Colonic mucosa (tissue), 4 donors: Measurements from ENCODE around the gene RCN1. TPM values are rescaled to one million over a fixed set of nuclear protein-coding genes. Genes with fewer than 3 reads are reported as not detected.

Source experiments
- DNase-seq: peaks from one replicate; pipeline ENCODE4 v3.0.0-alpha.2; 2020
- H3K27ac ChIP-seq: fragments of 200-600 bp; one replicate; pipeline ENCODE4 v1.8.0; 2021
- H3K27me3 ChIP-seq: fragments of 200-600 bp; one replicate; pipeline ENCODE4 v1.8.0; 2021
- H3K36me3 ChIP-seq: fragments of 200-600 bp; one replicate; pipeline ENCODE4 v1.8.0; 2021
- H3K4me1 ChIP-seq: fragments of 200-600 bp; one replicate; pipeline ENCODE4 v1.8.0; 2021; ENCODE audit warnings: mild to moderate bottlenecking
- H3K4me3 ChIP-seq: fragments of 200-600 bp; one replicate; pipeline ENCODE4 v1.8.0; 2021
- H3K9ac ChIP-seq, 2 donors: one replicate each; pipeline ENCODE4 v1.7.0; 2013; ENCODE audit warnings: control low read depth in 2 of 2, low read depth in 2 of 2, low read length in 2 of 2
- H3K9me3 ChIP-seq: fragments of 200-600 bp; one replicate; pipeline ENCODE4 v1.8.0; 2021
- CTCF ChIP-seq: fragments of 200-600 bp; IDR thresholded peaks from one replicate; pipeline ENCODE4 v1.8.0; 2022; ENCODE audit warnings: antibody characterized with exemption, mild to moderate bottlenecking
- intact Hi-C: fragments of 100-400 bp; cut with DNase I; formaldehyde crosslinking; loops from one replicate; pipeline ENCODE4 v1.14.1; 2022
- total RNA-seq, 2 donors: library from RNA; stranded (reverse); fragmentation: NEBNext Ultra II Directional in 1 of 2; extraction: Animal tissue kit (Norgen Biotek cat#: 25700) in 1 of 2; gene quantifications; one replicate each; pipeline ENCODE4 v1.2.1, GENCODE V29; 2021
- donor health status: healthy.
- donor health status: DM: no; HTN: no; CAD: no.
- donor health status: DM: no; HTN: no; CAD: no.

RCN1 gene
- total RNA-seq = 10 to 100 TPM; 51.0 to 52.7 TPM

- no peaks in the 10 kb centered on the region for H3K27me3 ChIP-seq
- peak within 1 kb of the TSS; percentile 83 to 84 for H3K9ac ChIP-seq
- H3K27ac ChIP-seq = peak within 1 kb of the TSS; percentile 90
- H3K4me1 ChIP-seq = peaks cover 11% of the 10 kb centered on the region
- no peaks in the 10 kb centered on the region for H3K36me3 ChIP-seq
- H3K4me3 ChIP-seq = peak within 1 kb of the TSS; percentile 60
- intact Hi-C loops = no loop called here
- TF ChIP-seq CTCF = no peak
- DNase-seq = peak; percentile 47
- H3K9me3 ChIP-seq = no peaks in the 10 kb centered on the region
These were observed at the start of gene RCN1 for GRCh38 chr11:32090545-32091370. RCN1 (plus strand) TSS chr11:32091074; CDS start chr11:32091197, 123 bp downstream.

- TF ChIP-seq CTCF = no peak
These were observed 47.1 kb upstream of the RCN1 start for GRCh38 chr11:32043737-32044136.

GRCh38 chr11:32044158-32044863, 46.6 kb upstream of the RCN1 start:
- no peak overlapping the region for H3K4me3 ChIP-seq
- intact Hi-C loops = no loop called here
- H3K27ac ChIP-seq = no peak overlapping the region
- H3K9me3 ChIP-seq = no peaks in the 10 kb centered on the region
- no peak for DNase-seq
- no peak for TF ChIP-seq CTCF
- H3K36me3 ChIP-seq = no peaks in the 10 kb centered on the region
- H3K27me3 ChIP-seq = no peaks in the 10 kb centered on the region
- no peaks in the 10 kb centered on the region for H3K4me1 ChIP-seq
- H3K9ac ChIP-seq = no peak overlapping the region

More at GRCh38 chr11:32043737-32044136, 47.1 kb upstream of the RCN1 start:
- Histone ChIP-seq H3K27ac (no peak overlapping the region), H3K9me3 (no peaks in the 10 kb centered on the region), H3K4me1 (no peaks in the 10 kb centered on the region), H3K4me3 (no peak overlapping the region), H3K36me3 (no peaks in the 10 kb centered on the region), H3K9ac (no peak overlapping the region), H3K27me3 (no peaks in the 10 kb centered on the region)
- intact Hi-C loops = no loop called here
- DNase-seq = no peak

GRCh38 chr11:32045456-32045855, 45.4 kb upstream of the RCN1 start:
- TF ChIP-seq CTCF = no peak
- Histone ChIP-seq H3K36me3 (no peaks in the 10 kb centered on the region), H3K9ac (no peak overlapping the region), H3K27ac (no peak overlapping the region), H3K4me1 (no peaks in the 10 kb centered on the region), H3K4me3 (no peak overlapping the region), H3K27me3 (no peaks in the 10 kb centered on the region), H3K9me3 (no peaks in the 10 kb centered on the region)
- intact Hi-C loops = no loop called here
- DNase-seq = no peak

- H3K36me3 ChIP-seq = no peaks in the 10 kb centered on the region
- H3K9me3 ChIP-seq = no peaks in the 10 kb centered on the region
- no peaks in the 10 kb centered on the region for H3K4me1 ChIP-seq
- no peak for DNase-seq
- no peak overlapping the region for H3K27ac ChIP-seq
- TF ChIP-seq CTCF = no peak
- no peak overlapping the region for H3K4me3 ChIP-seq
- intact Hi-C loops = no loop called here
- H3K9ac ChIP-seq = no peak overlapping the region
- no peaks in the 10 kb centered on the region for H3K27me3 ChIP-seq
These were observed 40.6 kb upstream of the RCN1 start for GRCh38 chr11:32050264-32050663.
